Measurements from ENCODE around the gene KIF1A. TPM values are rescaled to one million over a fixed set of nuclear protein-coding genes. Genes with fewer than 3 reads are reported as not detected.
A peak's percentile ranks its signal among the peaks of the same experiment; 100 is the strongest.

The KIF1A gene
- total and polyA plus RNA-seq, 7 experiments from 2014 or later = 0.24 TPM; not detected in 6

DNA sequence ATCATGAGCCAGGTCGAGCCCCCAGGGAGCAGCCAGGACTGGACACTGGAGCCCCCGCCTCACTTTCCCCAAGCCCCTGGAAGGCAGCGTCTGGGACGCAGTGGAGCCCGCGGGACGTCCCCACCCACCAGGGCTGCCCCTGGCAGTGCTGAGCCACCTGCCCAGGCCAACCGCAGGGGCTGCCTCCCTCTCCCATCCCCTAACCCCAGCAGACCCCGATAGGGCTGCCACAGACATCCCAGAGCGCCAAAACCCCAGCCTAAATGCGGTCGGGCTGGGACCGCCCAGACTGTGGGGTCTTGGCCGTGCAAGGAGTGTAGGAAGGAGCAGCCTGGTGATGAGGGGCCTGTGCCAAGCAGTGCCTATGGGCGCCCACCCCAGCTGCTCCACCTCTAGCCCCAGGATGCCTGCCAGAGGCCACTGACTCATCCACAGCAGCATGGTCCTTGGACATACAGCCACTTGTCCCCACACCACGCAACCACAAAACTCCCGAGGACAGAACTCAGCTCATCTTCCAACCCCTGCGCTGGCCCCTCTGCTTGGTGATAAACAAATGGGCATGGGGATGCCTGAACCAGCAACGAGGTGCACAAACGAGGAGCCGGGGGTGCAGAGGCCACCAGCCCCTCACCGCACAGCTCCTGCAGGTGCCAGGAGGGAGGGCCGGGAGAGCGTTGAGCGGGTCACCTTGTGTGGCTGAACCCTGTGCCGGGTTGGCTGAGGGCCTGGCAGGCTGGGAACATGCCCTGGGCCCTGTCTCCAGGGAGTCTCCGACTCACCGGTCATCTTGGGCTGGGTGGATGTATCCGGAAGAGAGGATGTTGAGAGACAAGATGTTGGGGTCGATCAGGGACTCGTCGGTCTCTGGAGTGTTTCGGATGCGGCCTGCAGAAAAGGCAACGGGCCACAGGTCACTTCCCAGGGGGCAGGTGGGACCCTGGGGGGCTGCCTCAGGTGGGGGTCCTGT, 83.5 kb downstream of the KIF1A start:
- H3K36me3 Mint-ChIP-seq = no peaks in the 10 kb centered on the region
- peaks cover 0 to 10% (median 0%) of the 10 kb centered on the region in 7 donors for H3K4me1 Mint-ChIP-seq
- no peak overlapping the region for H3K27ac Mint-ChIP-seq
- no peaks in the 10 kb centered on the region for H3K27me3 ChIP-seq (ENCODE audit: control insufficient read depth in 2 of 2, insufficient read depth in 2 of 2, low read length in 2 of 2)
- no peaks in the 10 kb centered on the region for H3K27me3 Mint-ChIP-seq
- H3K36me3 ChIP-seq (ENCODE audit: control insufficient read depth in 2 of 3, insufficient read depth in 3 of 3, low read length in 3 of 3) = no peaks in the 10 kb centered on the region
- no peak for DNase-seq
- H3K4me3 ChIP-seq (ENCODE audit: low read length) = no peak overlapping the region
- ChIA-PET CTCF (no interaction called here), POLR2A (interaction anchor here (0.5 kb wide), 1 partner anchor 25 kb away, joined by 4 read pairs; no protein-coding TSS in a partner anchor)
- H3K4me3 Mint-ChIP-seq = no peak overlapping the region
- no peaks in the 10 kb centered on the region for H3K9me3 ChIP-seq (ENCODE audit: control insufficient read depth in 2 of 3, low read length in 3 of 3)
- H3K27ac ChIP-seq (ENCODE audit: low read depth, low read length) = no peak overlapping the region
- no peaks in the 10 kb centered on the region for H3K9me3 Mint-ChIP-seq
- intact Hi-C loops (cut with micrococcal nuclease) = no loop called here
- no peaks in the 10 kb centered on the region for H3K4me1 ChIP-seq (ENCODE audit: control insufficient read depth in 2 of 2, insufficient read depth in 2 of 2, low read length in 2 of 2)
- ATAC-seq = no peak

- H3K36me3 ChIP-seq (ENCODE audit: control insufficient read depth in 2 of 3, insufficient read depth in 3 of 3, low read length in 3 of 3) = no peaks in the 10 kb centered on the region
These were observed 84.5 kb downstream of the KIF1A start for GRCh38 chr2:240735476-240735875.

DNA sequence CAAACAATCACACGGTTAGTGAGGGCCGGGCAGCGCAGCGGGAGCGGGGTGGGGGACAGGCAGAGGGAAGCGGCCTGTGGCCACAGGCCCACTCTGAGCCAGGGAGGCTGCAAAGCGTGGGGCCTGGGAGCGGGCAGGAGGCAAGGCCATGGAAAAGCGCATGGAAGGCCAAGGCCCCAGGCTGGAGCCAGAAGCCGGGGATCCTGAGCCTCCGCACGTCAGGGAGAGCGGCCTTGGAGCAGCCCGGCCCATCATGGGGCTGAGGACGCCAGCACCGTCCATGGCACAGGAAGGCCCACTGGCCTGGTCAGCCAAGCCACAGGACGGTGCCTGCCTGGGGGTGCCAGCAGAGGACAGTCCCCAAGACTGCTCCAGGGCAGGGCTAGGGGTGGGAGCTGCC, 85.3 kb downstream of the KIF1A start:
- no peak overlapping the region for H3K4me3 ChIP-seq (ENCODE audit: low read length)
- H3K27me3 ChIP-seq (ENCODE audit: control insufficient read depth in 2 of 2, insufficient read depth in 2 of 2, low read length in 2 of 2) = no peaks in the 10 kb centered on the region
- no peaks in the 10 kb centered on the region for H3K4me1 ChIP-seq (ENCODE audit: control insufficient read depth in 2 of 2, insufficient read depth in 2 of 2, low read length in 2 of 2)
- H3K27me3 Mint-ChIP-seq = peaks cover 0 to 3% (median 0%) of the 10 kb centered on the region in 5 donors
- no peaks in the 10 kb centered on the region for H3K9me3 Mint-ChIP-seq
- peaks cover 0 to 8% (median 0%) of the 10 kb centered on the region in 7 donors for H3K4me1 Mint-ChIP-seq
- CTCF ChIA-PET = no interaction called here
- no peak overlapping the region for H3K4me3 Mint-ChIP-seq
- H3K27ac ChIP-seq (ENCODE audit: low read depth, low read length) = no peak overlapping the region
- DNase-seq = no peak
- POLR2A ChIA-PET = no interaction called here
- H3K36me3 ChIP-seq (ENCODE audit: control insufficient read depth in 2 of 3, insufficient read depth in 3 of 3, low read length in 3 of 3) = no peaks in the 10 kb centered on the region
- intact Hi-C loops (cut with micrococcal nuclease) = no loop called here
- no peaks in the 10 kb centered on the region for H3K36me3 Mint-ChIP-seq
- no peak for ATAC-seq
- H3K9me3 ChIP-seq (ENCODE audit: control insufficient read depth in 2 of 3, low read length in 3 of 3) = no peaks in the 10 kb centered on the region
- no peak overlapping the region for H3K27ac Mint-ChIP-seq

More at GRCh38 chr2:240735476-240735875, 84.5 kb downstream of the KIF1A start:
- no peak for DNase-seq
- ChIA-PET POLR2A (no interaction called here), CTCF (no interaction called here)
- Mint-ChIP-seq H3K27ac (no peak overlapping the region), H3K9me3 (no peaks in the 10 kb centered on the region), H3K4me1 (peaks cover 0 to 10% (median 0%) of the 10 kb centered on the region in 7 donors), H3K36me3 (no peaks in the 10 kb centered on the region), H3K4me3 (no peak overlapping the region), H3K27me3 (peaks cover 0 to 3% (median 0%) of the 10 kb centered on the region in 5 donors)
- Histone ChIP-seq H3K27me3 (ENCODE audit: control insufficient read depth in 2 of 2, insufficient read depth in 2 of 2, low read length in 2 of 2) (no peaks in the 10 kb centered on the region), H3K4me3 (ENCODE audit: low read length) (no peak overlapping the region), H3K27ac (ENCODE audit: low read depth, low read length) (no peak overlapping the region), H3K4me1 (ENCODE audit: control insufficient read depth in 2 of 2, insufficient read depth in 2 of 2, low read length in 2 of 2) (no peaks in the 10 kb centered on the region), H3K9me3 (ENCODE audit: control insufficient read depth in 2 of 3, low read length in 3 of 3) (no peaks in the 10 kb centered on the region)
- intact Hi-C loops (cut with micrococcal nuclease) = no loop called here
- ATAC-seq = no peak

GRCh38 chr2:240733803-240734495, 86.1 kb downstream of the KIF1A start:
- Mint-ChIP-seq H3K27ac (peak overlapping the region in 1 of 9 donors; percentile 10), H3K36me3 (no peaks in the 10 kb centered on the region), H3K4me3 (no peak overlapping the region), H3K4me1 (peaks cover 0 to 2% (median 0%) of the 10 kb centered on the region in 7 donors), H3K27me3 (peaks cover 0 to 7% (median 0%) of the 10 kb centered on the region in 5 donors), H3K9me3 (no peaks in the 10 kb centered on the region)
- Histone ChIP-seq H3K36me3 (ENCODE audit: control insufficient read depth in 2 of 3, insufficient read depth in 3 of 3, low read length in 3 of 3) (no peaks in the 10 kb centered on the region), H3K9me3 (ENCODE audit: control insufficient read depth in 2 of 3, low read length in 3 of 3) (no peaks in the 10 kb centered on the region), H3K4me1 (ENCODE audit: control insufficient read depth in 2 of 2, insufficient read depth in 2 of 2, low read length in 2 of 2) (no peaks in the 10 kb centered on the region), H3K27ac (ENCODE audit: low read depth, low read length) (no peak overlapping the region), H3K27me3 (ENCODE audit: control insufficient read depth in 2 of 2, insufficient read depth in 2 of 2, low read length in 2 of 2) (no peaks in the 10 kb centered on the region), H3K4me3 (ENCODE audit: low read length) (no peak overlapping the region)
- intact Hi-C loops (cut with micrococcal nuclease) = no loop called here
- ATAC-seq = peak; percentile 22
- ChIA-PET POLR2A (no interaction called here), CTCF (no interaction called here)
- DNase-seq = peak in 5 of 9 donors; percentile 10 to 36 (median 16)

DNA sequence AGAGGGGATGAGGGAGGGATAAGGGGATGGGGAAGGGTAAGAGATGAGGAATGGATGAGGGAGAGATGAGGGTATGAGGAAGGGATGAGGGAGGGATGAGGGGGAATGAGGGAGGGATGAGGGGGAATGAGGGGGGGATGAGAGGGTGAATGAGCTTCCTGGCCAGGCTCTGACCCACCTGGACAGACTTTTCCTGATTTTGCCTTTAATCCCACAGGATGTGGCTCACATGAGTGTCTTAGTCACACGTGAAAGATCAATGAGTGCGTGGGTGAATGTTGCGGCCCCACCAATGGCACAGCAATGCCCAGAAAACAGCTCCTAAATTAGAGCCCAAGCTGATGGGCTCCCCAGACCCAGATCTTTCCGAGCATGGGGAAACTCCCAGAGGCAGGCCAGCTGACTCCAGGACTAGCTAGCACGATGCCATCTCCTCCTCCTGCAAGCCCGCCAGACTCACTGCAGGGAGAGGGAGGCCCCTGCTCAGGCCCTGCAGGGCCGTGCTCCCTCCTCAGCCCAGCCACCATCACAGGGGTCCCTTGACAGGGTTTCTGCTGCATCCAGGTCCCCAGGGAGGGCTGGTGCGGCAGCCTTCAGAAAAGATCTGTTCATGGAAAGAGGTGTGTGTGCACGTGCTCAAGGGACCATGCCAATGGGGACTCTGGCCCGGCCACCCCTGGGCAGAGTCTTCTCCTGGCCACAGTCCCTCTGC, 87.0 kb downstream of the KIF1A start:
- ATAC-seq (no peak), DNase-seq (no peak)
- H3K4me3 ChIP-seq (ENCODE audit: low read length) = no peak overlapping the region
- Mint-ChIP-seq H3K27ac (no peak overlapping the region), H3K36me3 (no peaks in the 10 kb centered on the region), H3K4me1 (peaks cover 0 to 2% (median 0%) of the 10 kb centered on the region in 7 donors), H3K4me3 (no peak overlapping the region), H3K9me3 (no peaks in the 10 kb centered on the region), H3K27me3 (peaks cover 0 to 8% (median 0%) of the 10 kb centered on the region in 5 donors)
- no peaks in the 10 kb centered on the region for H3K9me3 ChIP-seq (ENCODE audit: control insufficient read depth in 2 of 3, low read length in 3 of 3)
- H3K4me1 ChIP-seq (ENCODE audit: control insufficient read depth in 2 of 2, insufficient read depth in 2 of 2, low read length in 2 of 2) = no peaks in the 10 kb centered on the region
- no peak overlapping the region for H3K27ac ChIP-seq (ENCODE audit: low read depth, low read length)
- intact Hi-C loops (cut with micrococcal nuclease) = no loop called here
- no peaks in the 10 kb centered on the region for H3K27me3 ChIP-seq (ENCODE audit: control insufficient read depth in 2 of 2, insufficient read depth in 2 of 2, low read length in 2 of 2)
- POLR2A ChIA-PET = no interaction called here
- CTCF ChIA-PET = no interaction called here
- no peaks in the 10 kb centered on the region for H3K36me3 ChIP-seq (ENCODE audit: control insufficient read depth in 2 of 3, insufficient read depth in 3 of 3, low read length in 3 of 3)

GRCh38 chr2:240732184-240732583, 87.8 kb downstream of the KIF1A start:
- ChIA-PET POLR2A (no interaction called here), CTCF (no interaction called here)
- H3K27me3 Mint-ChIP-seq = peaks cover 0 to 8% (median 0%) of the 10 kb centered on the region in 5 donors
- peaks cover 0 to 2% (median 0%) of the 10 kb centered on the region in 7 donors for H3K4me1 Mint-ChIP-seq
- H3K4me3 Mint-ChIP-seq = no peak overlapping the region
- no peak for DNase-seq
- no peak overlapping the region for H3K27ac ChIP-seq (ENCODE audit: low read depth, low read length)
- intact Hi-C loops (cut with micrococcal nuclease) = no loop called here
- no peak overlapping the region for H3K27ac Mint-ChIP-seq
- H3K27me3 ChIP-seq (ENCODE audit: control insufficient read depth in 2 of 2, insufficient read depth in 2 of 2, low read length in 2 of 2) = no peaks in the 10 kb centered on the region
- no peaks in the 10 kb centered on the region for H3K9me3 Mint-ChIP-seq
- H3K9me3 ChIP-seq (ENCODE audit: control insufficient read depth in 2 of 3, low read length in 3 of 3) = no peaks in the 10 kb centered on the region
- no peak overlapping the region for H3K4me3 ChIP-seq (ENCODE audit: low read length)
- H3K4me1 ChIP-seq (ENCODE audit: control insufficient read depth in 2 of 2, insufficient read depth in 2 of 2, low read length in 2 of 2) = no peaks in the 10 kb centered on the region
- ATAC-seq = no peak
- no peaks in the 10 kb centered on the region for H3K36me3 Mint-ChIP-seq
- H3K36me3 ChIP-seq (ENCODE audit: control insufficient read depth in 2 of 3, insufficient read depth in 3 of 3, low read length in 3 of 3) = no peaks in the 10 kb centered on the region
